H1 (cell line): ENCODE results near the gene DOCK11. TPM values are rescaled to one million over a fixed set of nuclear protein-coding genes. Genes with fewer than 3 reads are reported as not detected.

Experiments used
- HDAC2 ChIP-seq, 2 experiments: fragments of 300-600 bp in 1 of 2; sonication (generic) in 1 of 2; IDR thresholded peaks; 2 replicates each; pipeline ENCODE4 v1.6.1; 2011 to 2012; ENCODE audit warnings: low read depth in 2 of 2, low read length in 2 of 2, mild to moderate bottlenecking in 2 of 2, moderate library complexity in 2 of 2, borderline replicate concordance in 1 of 2, inconsistent platforms in 1 of 2
- polyA plus RNA-seq, 7 experiments: library from polyadenylated mRNA; depleted of rRNA in 3 of 7; stranded (reverse) in 5 of 7; unstranded in 2 of 7; fragments of >200 nt in 5 of 7; fragments of 200-250 nt in 2 of 7; gene quantifications; 1 replicate in 5 of 7; 2 replicates in 1 of 7; 4 replicates in 1 of 7; pipeline versions ENCODE4 v1.2.1 to v1.2.3, GENCODE V29; 2011 to 2013; ENCODE audit warnings: missing spikeins in 2 of 7, mixed read lengths in 2 of 7
- total RNA-seq: library from RNA; stranded (reverse); fragmentation: NEBNext Ultra II Directional; extraction: Animal tissue kit (Norgen Biotek cat#: 25700); gene quantifications from 2 replicates; pipeline ENCODE4 v1.2.1, GENCODE V29; 2021

DOCK11 gene
- total and polyA plus RNA-seq, 2 of the 8 experiments (the other 6 are each of a cell fraction or from before 2014, with no cell fraction given), result 4.9 to 12.0 TPM

GRCh38 chrX:118655561-118656246 is 160.1 kb downstream of the DOCK11 start (continued):
- no peak for TF ChIP-seq HDAC2 (IDR thresholded peaks at IDR 0.05; ENCODE audit: borderline replicate concordance in 1 of 2, low read depth in 2 of 2, low read length in 2 of 2)
